CD4-positive, alpha-beta T cell treated with Interleukin-6 at 100 ng/mL for 8 hours (primary cell): Measurements from ENCODE around the gene TAP2.
A peak's percentile ranks its signal among the peaks of the same experiment; 100 is the strongest.
"Not testable (repeated sequence)": the region's sequence is repeated elsewhere in the genome, so short reads cannot be mapped to it uniquely, and the experiment has no call there.

Source experiments
- DNase-seq: peaks from one replicate; pipeline ENCODE4 v3.0.0-alpha.2; 2020; ENCODE audit warnings: mixed read lengths, low spot score

The TAP2 gene

DNA sequence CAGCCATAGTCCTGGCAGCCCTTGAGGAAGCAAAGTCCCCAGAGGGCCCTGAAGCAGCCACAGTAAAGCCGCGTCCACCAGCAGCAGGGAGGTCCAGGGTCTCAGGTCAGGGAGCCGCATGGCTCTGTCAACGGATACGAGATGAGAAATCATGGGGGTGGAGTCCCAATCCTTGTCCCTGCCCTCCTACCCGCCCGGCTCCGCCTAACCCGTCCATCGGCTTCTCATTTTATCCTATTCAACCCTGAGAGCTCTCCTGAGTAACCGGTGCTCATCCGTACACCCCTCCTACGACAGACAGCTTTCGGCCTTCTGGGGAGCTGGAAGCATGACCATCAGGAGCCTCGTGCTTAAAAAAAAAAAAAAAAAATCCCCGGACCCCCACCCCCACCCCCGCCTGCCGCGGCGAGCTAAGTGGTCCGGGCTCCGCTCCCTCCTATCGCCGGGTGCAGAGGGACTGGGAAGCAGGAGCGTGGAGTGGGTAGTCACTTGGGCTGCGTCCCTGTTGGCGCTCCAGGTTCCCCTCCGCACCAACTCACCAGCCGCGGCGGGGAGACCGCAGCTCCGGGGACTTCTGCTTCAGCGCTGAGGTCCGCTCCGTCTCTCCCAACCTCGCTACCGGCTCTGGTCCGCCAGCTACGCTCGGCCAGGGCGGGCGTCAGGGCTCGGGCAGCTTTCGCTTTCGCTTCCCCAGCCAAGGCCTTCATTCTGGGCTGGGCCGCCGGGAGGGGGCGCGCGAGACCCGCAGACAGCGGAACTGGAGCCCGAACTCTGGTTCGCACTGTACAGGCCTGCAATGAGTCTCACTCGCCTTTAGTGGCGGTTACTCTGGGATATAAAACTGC lies at the start of gene TAP2:
Gene TAP2 (minus strand): TSS at position 626 of the 845 bp plus-strand sequence. CDS start 506 bp downstream, at position 120.
- peak; percentile 96 for DNase-seq

DNA sequence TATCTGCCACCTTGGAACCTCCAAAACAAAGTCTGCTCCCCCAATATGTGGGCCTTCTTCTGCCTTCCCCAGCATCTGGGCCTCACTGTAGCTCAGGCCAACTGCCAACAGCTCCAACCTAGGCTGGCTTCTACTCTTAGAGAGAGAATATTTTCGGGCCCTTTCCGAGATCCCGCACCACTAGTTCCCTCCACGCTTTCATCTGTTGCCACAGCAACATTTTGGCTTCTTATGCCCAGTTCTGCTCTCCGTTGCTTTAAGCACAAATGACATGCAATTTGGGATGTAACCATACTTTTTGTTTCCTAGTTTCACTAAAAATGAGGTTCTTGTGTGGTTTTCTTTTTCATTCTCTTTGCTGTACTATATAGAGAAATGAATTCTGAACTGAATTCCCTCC lies 49.1 kb upstream of the TAP2 start:
- no peak for DNase-seq

DNA sequence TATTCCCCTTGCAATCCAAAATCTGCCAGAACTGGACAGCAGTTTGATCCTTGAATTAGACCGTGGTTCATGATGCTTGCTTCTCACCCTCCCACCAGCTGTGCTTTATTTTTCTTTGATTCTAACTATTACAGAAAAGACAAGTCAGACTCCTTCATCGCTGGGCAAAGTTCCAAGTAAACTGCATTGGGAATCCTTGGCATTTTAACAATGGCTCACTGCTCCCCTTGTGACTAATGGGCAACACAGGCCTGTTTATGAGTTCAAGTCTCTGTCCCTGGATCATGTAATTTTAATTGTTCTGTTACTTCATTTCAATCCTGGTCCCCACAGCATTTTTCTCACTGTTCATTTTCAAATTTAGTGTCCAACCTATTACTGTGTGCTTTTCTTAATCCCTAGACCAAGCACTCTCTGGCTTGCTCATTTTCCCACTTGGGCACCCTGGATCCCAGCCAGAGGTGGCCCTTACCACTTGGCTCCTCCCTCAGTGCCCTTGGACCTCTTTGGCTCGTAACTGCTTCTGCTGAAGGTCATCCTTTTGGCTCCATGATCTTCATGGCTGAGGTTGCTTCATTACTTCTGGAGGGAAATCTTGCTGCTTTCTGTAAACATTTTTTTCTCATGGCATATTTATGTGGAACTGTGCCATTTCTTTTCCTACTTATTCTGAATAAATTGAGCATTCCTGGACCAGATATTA lies 48.3 kb upstream of the TAP2 start:
- no peak for DNase-seq

DNA sequence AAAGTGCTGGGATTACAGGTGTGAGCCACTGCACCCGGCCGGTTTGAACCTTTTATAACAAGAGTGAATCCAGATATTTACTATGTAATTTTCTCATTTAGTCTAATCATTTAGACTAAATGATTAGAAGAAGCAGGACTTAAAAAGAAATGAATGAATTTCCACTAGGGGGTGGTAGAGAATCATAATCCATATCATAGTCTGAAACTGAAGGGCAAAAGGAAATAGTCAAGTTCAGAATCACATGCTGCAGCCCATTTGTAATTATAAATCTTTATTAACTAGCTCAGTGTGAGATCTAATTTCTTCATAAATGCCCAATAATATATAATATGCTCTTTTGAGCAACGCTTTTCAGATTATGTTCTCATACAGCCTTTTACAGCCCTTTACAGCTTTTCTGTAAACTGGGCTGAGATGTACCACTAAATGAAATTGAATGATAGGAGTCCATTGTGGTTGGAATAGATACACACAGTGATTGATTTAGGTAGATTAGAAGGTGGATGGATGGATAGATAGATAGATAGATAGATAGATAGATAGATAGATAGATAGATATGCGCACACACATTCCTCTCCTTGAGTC lies 47.3 kb upstream of the TAP2 start:
- peak; percentile 66 for DNase-seq

DNA sequence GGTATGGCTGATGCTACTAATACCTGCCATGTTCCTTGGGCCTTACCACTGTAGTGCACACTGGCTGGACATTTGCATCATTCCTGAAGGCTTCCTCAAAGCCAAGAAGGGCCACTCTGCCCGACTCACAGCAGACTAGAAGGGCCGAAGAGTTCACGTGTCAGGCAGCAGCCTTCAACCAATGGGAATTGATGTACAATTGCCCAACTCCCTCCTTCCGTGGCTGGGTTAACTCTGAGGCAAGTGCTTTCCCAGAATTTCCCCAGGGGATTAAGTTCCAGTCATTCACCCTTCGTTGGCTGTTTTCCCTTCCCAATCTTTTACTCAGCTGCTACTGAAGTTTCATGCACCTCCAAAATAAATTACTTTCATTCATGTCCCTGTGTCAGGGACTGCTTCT lies 45.2 kb upstream of the TAP2 start:
- DNase-seq, result no peak

DNA sequence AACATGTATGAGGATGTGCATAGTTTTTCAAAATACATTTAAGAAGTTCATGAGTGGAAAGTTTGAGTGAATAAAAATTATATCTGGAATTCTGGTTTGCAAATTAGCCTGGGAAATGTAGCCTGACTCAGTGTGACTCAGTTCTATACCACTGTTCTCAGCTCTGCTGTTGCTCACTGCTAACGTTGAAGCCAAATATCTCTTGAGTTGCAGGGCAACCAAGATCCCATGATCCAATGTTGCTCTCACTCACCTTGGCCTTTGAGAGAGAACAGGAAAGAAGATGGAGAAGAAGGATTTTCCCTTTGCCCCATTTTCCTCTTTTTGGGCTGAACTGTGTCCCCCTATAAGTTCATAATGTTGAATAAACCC lies 44.3 kb upstream of the TAP2 start:
- DNase-seq, result no peak

DNA sequence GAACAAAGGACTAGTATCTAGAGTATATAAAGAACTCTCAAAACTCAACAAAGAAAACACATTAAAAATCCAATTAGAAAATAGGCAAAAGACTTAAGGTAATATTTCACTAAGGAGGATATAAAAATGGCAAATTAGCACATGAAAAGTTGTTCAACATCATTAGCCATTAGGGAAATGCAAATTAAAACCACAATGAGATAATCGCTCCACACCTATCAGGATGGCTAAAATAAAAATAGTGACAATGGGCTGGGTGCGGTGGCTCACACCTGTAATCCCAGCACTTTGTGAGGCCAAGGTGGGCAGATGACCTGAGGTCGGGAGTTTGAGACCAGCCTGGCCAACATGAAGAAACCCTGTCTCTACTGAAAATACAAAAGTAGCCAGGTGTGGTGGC lies 42.4 kb upstream of the TAP2 start:
- DNase-seq, result not testable (repeated sequence)

DNA sequence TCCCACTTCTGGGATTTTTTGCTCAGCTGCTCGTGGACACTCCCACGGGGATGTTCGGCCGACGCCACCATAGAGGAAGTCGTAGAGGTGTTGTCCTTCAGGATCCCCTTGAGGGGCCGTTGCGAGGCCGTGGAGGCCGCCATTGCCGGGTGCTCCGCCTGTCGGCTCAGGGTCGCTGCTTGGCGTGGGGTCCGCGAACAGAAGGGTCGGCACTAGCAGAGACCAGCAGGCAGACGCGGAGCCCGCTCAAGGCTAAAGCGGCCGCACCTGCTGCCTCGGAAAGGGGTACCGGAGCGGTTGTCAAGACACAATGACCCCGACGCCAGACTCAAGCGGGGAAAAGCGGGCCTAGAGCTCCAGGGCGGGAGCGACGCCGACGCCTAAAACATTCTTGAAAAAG lies 41.2 kb upstream of the TAP2 start:
- DNase-seq, result no peak

DNA sequence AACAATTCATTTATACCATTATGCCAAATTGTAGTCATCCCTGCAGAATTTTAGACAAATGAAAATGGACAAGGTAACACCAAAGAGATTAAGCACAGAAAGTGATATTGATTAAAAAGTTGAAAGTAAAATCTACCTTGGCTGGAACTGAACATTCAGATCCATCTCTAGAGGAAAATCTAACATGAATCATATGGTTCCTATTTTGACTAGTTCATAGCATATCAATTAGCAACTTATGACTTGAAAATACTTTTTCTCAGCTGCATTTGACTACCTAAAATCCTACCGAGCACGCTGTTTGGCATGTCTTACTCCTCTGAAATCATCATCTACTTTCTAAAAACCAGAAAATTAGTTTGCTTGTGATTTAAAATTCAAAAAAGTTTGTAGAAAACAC lies 38.1 kb upstream of the TAP2 start:
- DNase-seq, result no peak

DNA sequence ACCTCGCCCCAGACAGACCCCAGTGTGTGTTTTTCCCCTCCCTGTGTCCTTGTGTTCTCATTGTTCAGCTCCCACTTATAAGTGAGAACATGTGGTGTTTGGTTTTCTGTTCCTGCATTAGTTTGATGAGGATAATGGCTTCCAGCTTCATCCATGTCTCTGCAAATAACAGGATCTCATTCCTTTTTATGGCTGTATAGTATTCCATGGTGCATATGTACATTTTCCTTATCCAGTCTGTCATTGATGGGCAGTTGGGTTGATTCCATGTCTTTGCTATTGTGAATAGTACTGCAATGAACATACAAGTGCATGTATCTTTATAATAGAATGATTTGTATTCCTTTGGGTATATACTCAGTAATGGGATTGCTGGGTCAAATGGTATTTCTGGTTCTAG lies 35.4 kb upstream of the TAP2 start:
- DNase-seq, result not testable (repeated sequence)

DNA sequence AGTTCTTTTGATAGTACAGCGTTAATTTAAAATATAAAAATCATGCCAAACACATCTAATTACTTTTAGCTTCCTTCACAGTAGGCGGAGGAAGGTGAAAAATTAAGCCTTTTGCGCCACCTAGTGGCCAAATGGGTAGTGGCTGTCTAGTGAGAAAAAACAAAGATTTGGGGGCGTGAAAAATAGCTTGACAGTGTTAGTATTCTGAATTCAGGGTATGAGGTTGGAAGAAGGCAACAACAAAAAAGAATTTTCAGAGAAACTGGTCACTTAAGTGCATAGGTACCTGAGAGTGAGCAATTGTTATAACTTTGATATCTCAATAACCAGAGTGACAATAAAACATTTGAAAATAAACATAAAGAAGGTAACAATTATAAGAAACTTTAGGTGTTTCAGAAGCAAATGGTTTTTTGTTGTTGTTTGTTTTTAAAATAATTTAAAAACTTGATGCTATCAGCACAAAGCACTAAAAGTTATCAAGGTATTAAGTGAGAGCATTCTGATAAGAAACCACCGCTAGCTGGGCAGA lies 29.8 kb upstream of the TAP2 start:
- DNase-seq, result peak; percentile 83

DNA sequence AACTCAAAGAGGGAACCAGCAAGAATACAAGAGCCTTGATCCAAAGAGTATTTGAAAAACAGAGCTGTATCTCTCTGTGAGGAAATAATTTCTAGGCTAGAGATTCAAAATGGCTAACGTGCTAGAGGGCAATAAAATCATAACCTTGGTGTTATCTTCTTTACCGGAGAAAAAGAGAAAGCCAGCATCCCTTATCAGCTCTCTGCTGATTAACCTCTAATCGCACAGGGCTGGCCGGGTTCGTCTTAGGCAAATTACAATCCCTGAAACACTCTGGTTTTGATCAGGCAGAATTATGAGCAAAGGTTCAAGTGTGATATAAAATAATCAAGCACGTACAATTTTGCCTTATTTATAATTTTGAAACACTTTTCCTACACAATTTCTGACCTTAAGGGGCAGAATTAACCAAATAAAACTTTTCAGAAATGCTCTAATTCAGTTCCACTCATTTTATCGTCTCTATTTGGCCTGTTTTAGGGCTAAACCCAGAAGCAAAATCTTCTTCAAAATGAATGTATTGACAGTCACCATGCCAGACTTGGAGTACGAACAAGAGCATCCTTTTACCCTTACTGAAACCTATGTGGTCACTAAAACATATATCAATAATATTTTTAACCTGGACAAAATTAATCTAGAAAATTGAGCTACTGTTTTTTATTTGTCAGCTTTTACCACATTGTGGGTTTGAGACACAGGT lies 29.2 kb upstream of the TAP2 start:
- no peak for DNase-seq

DNA sequence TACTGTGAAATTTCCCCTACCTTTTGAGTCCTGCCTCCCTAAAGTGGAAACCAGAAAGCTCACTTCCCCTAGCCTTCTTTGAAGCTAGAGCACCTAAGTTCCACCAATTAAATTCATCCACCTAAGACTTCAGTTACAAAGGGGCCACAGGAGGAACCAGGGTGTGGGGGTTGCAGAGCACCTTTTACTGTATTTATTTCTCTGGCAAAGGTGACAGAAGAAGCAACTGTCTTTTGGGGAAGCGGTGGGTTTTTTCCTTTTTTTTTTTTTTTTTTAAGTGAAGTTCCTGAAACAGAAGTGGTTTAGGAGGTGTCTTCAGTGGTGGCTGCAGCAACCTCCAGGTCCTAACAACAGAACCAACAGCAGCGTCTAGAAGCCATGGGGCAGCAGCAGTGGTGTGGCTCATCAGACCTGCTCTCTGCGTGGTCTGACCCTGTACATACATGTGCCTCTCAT lies 28.5 kb upstream of the TAP2 start:
- DNase-seq, result no peak

DNA sequence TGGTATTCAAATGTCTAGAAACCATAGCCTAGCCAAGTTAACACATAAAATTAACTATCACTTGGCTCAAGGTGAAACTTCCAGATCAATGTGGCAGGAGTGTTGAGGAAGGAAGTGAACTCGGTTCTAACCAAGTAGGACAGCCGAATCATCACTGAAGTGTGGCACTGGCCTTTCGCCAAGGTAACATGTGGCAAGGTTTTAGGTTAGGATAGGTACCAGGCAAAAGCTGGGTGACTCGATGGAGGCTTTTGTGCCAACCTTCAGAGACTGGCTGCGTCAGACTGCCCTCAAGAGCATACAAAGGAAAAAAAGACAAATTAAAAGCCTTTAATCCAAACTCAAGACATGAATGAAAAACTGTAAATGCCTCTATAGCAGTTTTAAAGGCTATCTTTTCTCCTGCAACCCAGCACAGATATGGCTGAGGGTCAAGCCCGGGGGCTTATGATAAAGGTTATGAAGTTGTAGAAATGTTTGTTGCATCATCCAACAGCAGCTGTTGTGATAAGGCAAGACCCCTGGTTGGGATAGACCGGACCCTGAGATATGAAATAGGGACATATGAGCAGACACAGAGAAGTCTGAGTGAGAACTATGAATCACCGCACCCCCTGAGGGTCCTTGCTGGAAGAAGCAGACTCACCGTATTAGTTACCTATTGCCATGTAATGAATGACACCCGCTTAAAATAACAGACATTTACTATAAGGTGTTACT lies 27.3 kb upstream of the TAP2 start:
- DNase-seq, result no peak

DNA sequence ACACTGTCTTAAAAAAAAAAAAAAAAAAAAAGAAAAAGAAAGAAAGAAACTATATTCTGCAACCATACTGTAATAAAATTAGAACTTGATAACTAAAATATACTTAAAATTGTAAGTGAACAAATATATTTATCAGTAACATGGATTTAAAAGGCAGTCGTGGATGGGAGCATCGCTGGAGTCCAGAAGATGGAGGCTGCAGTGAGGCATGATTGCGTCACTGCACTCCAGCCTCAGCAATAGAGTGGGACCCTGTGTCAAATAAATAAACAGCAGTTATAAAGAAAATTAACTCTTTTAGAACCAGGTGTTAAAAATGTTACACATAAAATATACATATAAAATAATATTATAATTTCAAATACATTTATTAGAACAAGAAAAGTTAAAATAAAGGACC lies 24.2 kb upstream of the TAP2 start:
- no peak for DNase-seq

DNA sequence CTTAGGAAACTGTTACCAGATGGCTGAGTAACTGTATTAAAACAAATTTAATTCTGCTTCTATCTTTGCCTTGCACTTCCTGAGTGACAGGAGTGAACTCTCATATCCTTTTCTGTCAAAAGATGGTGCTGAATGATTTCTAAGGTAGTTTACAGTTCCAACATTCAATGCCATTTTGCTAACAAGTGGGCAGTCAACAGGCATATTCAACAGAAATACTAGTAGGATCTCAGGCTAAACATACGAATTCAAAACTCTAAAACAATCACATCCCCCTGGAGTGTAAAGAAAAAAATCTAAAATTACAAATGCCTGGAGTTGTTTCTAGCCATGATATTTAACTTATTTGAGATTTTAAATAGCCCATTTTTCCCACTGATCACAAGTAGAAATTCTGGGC lies 22.1 kb upstream of the TAP2 start:
- no peak for DNase-seq

DNA sequence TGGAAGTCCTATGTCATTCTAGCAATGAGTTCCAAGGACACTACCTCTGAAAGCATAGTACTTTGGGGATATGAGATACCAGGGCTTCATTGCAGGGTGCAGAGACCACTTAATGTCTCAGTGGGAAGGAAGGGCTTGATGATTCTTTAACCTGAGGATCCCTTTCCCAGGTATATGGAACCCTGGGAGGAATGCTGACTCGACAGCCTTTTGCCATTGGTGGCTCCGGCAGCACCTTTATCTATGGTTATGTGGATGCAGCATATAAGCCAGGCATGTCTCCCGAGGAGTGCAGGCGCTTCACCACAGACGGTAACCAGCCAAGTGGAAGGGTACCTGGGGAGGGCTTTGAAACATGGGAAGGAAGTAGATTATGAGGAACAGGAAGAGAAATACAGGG lies 19.7 kb upstream of the TAP2 start:
- DNase-seq, result no peak

DNA sequence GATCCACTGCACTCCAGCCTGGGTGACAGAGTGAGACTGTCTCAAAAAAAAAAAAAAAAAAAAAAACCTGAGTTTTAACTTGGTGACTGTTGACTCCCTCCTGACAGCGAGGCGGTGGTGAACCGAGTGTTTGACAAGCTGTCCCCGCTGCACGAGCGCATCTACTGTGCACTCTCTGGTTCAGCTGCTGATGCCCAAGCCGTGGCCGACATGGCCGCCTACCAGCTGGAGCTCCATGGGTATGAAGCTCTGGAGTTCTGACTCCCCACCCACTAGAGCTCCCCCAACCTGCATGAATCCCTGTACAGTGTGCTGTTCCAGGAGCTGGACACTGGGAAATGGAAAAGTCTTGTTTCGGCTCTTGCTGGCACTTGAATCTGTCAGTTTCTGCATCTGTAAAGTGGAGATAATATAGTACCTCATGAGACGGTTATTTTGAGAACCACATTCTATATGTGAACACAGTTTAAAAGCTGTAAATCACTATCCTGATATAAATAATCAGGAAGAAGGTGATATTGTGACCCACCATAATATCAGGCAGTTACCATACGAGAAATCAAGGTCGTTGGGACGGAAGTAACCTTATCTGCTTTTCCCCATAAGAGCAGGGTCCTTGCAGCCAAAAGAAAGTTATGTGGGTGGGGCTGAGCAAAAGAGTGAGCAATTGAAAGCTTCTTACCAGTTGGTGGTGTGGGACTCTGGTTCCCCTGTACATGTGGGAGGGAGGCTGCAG lies 18.8 kb upstream of the TAP2 start:
- DNase-seq, result no peak

DNA sequence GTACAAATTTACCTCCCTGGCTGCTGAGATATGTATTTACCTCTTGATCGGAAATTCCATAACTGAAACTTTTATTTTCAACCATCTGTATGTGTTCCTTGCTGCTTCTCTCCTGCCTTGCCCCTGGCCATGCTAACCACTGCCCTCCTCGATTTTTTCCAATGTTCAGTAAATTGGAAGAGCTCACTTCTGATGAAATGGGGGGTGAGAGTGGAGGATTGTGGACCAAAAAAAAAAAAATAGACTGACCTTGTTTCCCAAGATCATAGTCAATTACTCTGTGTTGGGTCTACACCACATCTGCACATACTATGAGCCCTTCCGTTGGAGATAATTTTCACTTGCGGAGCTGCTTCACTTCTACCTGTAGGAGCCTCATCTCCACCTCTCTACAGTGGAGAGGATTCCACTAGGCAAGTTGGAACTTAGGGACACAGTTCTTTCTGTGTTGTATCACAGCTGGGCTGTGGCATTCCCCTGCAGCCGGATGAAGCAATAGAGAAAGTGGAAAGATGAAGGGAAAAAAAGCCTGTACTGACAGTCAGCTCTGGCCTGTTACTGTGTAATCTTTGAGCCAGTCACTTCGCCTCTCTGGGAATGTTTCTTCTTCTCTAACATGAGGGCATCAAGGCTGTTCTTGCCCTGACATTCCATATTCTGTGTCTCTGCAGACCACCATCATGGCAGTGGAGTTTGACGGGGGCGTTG lies 17.1 kb upstream of the TAP2 start:
- no peak for DNase-seq
